Left ventricle myocardium superior (tissue), 1 donor: ENCODE measurements around the gene CBY2. TPM values are rescaled to one million over a fixed set of nuclear protein-coding genes. Genes with fewer than 3 reads are reported as not detected.

Experiments used
- ATAC-seq: fragments of 200-7000 bp; cut with Tn5 transposase; one replicate; pipeline ENCODE4 v1.9.1; 2020; ENCODE audit warnings: mild to moderate bottlenecking, moderate library complexity
- DNase-seq: peaks from one replicate; pipeline ENCODE4 v3.0.0-alpha.2; 2020
- intact Hi-C: fragments of 100-400 bp; cut with micrococcal nuclease; formaldehyde crosslinking; loops from one replicate; pipeline ENCODE4 v1.11.0; 2022
- total RNA-seq: library from RNA; stranded (reverse); fragmentation: NEBNext Ultra II Directional; extraction: Animal tissue kit (Norgen Biotek cat#: 25700); gene quantifications from one replicate; pipeline ENCODE4 v1.2.1, GENCODE V29; 2021
- donor health status: DM: no; HTN: yes; CAD: no; lungs with severe emphysema.

CBY2 gene
- total RNA-seq, 1 donor from 2014 or later: not detected

DNA sequence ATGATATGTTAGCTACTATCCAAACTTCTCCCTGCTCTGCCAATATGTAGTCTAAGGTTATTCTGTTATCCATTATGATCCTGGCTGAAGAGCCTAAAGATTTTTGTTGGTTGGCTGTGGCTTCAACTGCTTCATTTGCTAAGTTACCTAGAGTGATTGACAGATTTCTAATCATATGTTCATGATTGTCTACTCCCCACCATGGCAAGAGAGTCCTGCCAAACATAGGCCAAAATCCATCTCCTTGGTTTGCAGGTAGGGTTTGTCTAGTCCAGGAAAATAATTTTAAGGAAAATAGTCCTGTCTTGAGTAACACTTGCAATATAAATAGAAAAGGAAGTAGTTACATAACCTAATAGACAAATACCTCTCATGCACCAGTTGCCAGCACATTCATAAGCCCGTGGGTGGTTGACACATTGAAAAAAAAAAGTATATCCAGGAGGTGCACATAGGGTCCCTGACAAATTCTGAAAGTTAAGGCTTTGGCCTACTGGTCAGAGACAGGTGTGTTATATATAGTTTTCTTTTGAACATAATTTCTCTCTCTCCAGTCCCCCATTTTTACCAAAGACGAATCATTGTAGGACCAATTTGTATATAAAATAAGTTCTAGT lies 5.4 kb upstream of the CBY2 start:
- ATAC-seq (no peak), DNase-seq (no peak)
- intact Hi-C loops: no loop called here

DNA sequence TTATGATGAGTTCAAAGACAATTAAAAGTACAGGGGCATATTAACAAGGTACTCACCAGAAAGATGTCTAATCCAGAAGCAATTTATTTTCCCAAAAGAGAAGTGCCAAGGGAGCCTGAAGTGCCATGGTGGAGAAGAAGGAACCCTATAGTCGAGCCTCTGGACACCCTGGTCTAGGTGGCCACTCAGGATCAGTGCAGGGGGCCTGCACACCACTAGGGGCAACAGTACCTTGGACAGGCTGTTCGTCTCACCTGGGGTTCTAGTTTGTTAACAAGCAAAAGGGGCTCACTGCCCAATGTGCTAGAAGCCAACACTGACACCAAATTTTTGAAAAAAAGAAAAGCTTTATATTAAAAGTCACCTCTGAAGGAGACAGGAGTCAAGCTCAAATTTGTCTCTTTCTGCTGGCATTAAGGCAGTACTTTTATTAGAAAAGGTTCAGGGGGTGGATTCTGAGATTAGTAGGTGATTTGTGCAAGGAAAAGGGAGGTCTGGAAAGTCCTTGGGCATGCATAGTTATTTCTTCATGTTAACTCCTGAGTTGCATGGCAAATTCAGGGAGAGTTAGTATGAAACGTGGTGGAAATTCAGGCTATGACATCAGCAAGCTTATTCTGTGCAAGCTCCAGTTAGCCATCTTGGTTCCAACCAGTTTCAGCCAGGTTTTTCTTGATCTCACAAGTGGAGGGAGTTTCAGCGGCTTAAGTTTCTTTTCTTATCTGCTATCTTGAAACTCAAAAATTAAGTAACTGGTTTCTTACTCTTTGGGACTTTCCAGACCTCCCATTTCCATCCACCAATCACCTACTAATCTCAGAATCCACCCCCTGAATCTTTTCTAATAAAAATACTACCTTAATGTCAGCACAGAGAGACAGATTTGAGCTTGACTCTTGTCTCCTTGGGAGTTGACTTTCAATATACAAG lies 884 bp upstream of the CBY2 start:
- no peak for ATAC-seq
- DNase-seq: no peak
- intact Hi-C loops: no loop called here

DNA sequence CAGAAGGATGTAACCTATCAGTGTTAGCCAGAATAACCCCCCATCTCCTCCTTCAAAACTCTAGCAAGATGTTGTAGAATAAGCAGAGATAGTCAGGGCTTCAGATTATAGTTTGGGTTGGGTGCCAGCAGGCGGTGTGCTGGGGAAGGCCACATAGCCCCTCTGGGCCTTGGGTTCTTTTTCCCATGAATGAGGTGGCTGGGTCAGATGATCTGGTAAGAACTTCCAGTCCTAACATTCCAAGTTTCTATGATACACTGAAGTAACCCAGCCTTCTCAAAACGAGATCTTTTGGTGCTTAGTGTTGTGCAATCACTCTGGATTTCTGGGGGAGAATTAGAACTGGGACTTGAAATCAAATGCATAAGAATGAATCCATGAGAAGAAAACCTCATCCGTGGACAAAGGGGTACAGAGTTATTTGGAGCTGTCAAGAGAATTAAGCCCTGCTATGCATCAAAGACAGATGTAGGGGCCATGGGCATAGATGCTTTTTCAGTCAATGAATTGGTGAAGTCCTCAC lies 810 bp downstream of the CBY2 start:
- intact Hi-C loops: no loop called here
- ATAC-seq: no peak
- no peak for DNase-seq

DNA sequence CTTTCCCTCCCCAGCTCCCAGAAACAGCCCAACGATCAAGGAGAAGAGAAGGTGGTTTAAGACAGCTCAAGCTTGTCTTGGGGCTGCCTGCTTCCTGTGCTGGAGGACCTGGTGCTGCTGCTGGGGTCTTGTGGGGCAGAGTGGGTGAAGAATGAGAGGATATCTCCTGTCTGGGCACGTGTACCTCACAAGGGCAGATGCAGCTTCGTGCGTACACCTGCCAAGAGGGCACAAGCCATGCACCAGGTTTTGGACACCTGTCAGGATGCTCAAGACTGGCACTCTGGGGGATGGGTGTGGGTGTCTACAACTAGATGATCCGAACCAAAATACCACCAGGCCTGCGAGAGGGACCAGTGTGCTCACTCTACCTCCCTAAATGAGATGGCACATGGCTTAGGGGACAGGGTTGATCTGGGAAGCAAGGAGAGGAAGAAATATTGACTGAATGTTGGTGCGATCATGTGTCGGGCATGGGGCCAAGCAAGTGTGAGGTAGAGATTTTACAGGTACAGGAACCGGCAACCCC lies 2.2 kb downstream of the CBY2 start:
- DNase-seq: no peak
- intact Hi-C loops: no loop called here
- ATAC-seq: no peak

DNA sequence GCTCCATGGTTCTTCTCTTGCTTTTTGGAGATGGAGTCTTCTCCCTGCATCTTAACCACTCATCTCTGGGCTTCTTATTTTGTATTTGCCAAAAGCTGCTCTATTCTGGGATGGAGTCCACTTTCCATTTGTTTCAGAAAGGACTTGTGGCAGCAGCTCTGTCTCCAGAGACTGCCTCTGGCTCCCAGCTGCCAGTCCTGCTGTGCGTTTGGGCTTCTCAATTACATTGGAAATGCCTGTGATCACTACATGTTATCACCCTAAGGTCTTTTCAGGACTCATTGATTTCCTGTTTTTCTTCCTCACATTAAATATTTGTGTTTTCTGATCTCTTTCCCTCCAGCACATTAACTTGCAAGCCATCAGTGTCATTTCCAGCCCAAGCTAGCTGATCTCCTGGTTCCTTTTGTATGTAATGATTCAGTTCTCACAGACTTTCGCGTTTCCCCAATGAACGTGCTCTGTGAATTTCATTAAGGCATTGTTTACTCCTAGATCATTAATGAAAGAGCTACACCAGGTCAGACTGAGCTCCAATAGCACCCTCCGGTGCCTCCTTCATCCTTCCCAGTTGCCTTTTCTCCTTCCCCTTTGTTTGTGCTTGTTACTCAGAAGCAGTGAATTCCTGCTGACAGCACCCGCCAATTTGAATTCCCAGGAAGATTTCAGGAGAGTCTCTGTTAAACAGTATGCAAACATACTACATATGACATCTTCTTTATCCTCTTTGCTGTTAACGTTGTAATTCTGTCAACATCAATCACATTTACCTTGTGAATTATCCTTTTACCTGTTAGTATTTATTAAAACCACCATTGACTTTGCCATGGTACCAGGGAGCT lies 3.0 kb downstream of the CBY2 start:
- DNase-seq: no peak
- no peak for ATAC-seq
- intact Hi-C loops: no loop called here

DNA sequence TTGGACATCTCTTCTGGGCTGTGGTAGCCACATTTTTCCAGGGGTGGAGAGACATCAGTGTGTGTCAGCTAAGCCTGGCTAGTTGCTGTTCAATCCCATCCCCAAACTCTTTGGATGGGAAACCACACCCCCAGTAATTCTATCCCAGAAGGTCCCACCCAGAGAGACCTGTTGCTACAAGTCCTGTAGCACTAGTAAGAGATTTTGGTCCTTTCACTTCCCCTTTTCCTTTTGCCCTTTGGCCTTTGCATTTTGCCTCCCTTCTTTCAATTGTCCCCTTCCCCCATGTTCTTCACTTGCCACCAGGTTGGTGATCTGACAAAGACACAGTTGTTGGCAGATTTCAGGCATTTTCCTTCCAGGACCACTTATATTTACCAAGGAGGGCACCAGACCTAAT lies 3.8 kb downstream of the CBY2 start:
- intact Hi-C loops: no loop called here
- no peak for ATAC-seq

DNA sequence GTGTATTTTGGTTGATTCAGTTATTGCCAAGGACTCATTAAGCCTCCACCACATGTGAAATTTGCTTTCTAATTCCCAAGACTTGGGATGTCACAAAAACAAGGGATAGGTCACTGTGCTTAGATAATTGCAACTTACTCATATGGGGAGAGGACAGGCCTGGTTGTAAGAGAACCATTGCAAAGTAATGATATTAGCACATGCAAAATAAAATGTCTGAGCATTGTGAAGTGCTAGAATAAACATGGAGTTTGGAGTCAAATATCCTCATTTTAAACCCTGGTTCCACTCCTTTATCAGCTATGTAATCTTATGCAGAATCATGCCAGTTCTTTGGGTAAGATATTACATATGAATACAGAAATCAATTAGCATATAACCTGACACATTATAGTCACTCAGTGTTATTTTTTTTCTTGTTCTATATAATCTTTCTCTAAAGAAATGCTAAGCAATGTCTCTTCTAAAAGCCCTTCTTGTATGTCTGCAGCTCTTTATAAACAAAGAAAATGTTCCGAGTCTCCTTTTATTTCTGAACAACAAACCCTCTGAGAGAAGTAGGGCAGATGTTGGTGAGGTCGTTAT lies 5.5 kb downstream of the CBY2 start:
- intact Hi-C loops: no loop called here
- no peak for DNase-seq
- no peak for ATAC-seq

More for the DNA sequence above, 3.8 kb downstream of the CBY2 start:
- DNase-seq: no peak

DNA sequence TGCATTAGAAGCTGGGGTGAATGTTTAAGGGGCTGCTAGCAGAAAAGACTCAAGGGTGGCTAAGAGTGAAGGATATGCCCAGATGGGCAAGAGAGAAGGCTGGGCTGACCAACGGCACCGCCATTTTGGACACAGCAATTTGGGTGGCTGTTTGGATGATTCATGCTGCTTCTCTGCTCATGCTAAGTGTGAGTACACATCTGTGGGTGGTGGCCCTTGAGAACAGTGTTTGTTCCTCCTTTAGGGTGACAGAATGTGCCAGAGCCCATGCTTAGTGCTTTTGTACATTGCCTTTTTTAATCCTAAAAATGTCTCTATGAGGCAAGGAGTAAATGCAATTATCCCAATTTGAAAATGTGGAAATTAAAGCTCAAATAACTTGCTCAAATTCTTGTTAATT lies 9.8 kb downstream of the CBY2 start:
- ATAC-seq (no peak), DNase-seq (no peak)
- intact Hi-C loops: no loop called here

DNA sequence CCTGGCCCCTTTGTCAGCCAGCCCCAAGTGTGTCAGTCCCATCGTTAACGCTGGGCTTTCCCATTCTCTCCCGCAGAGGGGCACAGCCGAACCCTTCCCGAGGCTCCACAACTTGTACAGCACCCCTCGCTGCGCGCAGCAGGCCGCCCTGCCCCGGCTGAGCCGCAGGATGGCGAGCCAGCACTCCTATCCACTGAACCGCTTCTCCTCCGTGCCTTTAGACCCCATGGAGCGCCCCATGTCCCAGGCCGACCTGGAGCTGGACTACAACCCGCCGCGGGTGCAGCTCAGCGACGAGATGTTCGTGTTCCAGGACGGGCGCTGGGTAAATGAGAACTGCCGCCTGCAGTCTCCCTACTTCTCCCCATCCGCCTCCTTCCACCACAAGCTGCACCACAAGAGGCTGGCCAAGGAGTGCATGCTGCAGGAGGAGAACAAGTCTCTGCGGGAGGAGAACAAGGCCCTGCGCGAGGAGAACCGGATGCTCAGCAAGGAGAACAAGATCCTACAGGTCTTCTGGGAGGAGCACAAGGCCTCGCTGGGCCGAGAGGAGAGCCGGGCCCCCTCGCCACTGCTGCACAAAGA lies 11.1 kb downstream of the CBY2 start:
- intact Hi-C loops: no loop called here
- no peak for ATAC-seq

DNA sequence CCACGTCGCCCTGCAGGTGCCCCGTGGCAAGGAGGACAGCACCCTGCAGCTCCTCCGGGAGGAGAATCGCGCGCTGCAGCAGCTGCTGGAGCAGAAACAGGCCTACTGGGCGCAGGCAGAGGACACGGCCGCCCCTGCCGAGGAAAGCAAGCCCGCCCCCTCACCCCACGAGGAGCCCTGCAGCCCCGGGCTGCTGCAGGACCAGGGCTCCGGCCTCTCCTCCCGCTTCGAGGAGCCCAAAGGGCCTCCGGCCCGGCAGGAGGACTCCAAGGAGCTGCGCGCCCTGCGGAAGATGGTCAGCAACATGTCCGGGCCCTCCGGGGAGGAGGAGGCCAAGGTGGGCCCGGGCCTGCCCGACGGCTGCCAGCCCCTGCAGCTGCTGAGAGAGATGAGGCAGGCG lies 11.6 kb downstream of the CBY2 start:
- no peak for ATAC-seq
- DNase-seq: no peak
- intact Hi-C loops: no loop called here

More for the DNA sequence above, 11.1 kb downstream of the CBY2 start:
- no peak for DNase-seq

DNA sequence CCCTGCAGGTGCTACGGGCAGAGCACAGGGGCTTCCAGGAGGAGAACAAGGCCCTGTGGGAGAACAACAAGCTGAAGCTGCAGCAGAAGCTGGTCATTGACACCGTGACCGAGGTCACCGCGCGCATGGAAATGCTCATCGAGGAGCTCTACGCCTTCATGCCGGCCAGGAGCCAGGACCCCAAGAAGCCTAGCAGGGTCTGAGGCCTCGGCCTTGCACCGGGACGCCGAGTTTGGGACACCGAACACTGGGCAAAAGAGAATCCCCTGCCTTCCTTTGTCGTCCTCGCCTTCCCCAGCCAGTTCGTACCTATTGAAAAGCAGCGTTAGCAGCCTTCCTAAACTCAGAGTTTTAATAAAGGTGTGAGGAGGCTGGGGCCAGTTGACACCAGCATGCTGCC lies 12.1 kb downstream of the CBY2 start:
- DNase-seq: no peak
- intact Hi-C loops: no loop called here
- no peak for ATAC-seq

DNA sequence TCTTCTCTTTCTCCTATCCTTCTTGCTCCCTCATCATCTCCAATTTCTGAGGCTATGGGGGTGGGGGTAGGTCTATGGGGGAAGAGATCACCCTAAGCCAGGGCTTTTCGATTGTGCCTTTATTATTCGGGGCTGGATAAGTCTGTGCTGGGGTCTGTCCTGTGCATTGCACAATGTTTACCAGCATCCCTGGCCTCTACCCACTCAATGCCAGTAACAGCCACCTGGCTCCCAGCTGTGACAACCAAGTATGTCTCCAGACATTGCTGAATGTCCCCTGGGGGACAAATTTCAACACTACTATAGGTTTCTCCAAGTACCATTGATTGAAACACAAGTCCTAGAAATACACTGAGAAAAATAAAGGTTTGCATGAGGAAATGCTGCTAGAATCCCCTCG lies 13.2 kb downstream of the CBY2 start:
- ATAC-seq (no peak), DNase-seq (no peak)
- intact Hi-C loops: no loop called here

DNA sequence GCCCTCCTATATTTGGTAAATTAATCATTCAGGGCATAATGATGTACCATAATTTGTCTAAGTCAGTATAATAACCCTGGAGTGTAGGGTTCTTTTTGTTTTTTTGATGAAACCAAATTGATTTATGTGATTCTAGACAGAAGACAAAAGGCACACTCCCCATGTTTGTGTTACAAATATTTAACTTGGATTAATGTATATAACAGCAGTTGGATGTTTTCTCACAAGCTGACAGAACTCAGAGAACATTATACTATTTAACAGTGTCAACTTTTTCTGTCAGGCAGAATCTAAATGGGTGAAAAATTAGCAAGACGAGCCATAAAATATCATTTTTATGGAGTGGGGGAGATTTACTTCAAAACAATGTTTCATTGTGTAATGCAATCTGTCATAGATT lies 15.2 kb downstream of the CBY2 start:
- intact Hi-C loops: no loop called here
- DNase-seq: no peak
- no peak for ATAC-seq

DNA sequence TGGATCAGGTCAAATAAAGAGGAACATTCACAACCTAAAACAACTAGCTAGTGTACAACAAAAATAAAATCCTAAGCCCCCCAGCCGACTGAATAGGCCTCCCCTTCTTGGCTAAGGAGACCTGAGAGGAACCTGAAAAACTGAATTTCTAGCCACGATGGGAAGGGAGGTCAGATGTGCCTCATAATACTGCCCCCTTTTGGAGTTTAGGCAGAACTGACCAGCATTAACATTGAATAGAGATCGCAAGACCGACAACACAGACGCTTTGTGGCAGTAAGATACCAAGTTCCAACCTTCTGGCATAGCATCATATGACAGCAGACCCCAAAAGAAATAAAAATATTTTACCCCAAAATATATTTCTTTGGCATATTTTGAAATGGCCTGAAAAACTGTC lies 15.9 kb downstream of the CBY2 start:
- intact Hi-C loops: no loop called here
- DNase-seq (no peak), ATAC-seq (no peak)

DNA sequence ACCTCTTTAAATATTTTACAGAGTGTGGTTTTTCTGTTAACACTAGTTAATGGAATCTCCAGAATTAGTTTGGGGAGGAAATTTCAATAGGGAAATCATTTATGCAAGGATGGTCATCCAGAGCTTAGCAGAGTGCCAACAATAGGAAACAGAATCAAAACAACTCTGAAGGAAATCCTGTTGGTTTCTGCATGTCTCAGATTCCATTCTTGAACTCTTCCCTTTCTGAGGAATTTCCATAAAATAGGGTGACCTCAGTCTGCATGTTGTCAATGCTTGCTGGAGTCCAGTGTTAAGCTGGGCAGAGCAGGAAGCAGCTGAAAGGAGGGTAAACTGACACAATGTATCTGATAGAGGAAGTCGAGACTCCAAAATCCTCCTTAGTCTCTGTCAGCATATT lies 16.9 kb downstream of the CBY2 start:
- ATAC-seq (no peak), DNase-seq (no peak)
- intact Hi-C loops: no loop called here

DNA sequence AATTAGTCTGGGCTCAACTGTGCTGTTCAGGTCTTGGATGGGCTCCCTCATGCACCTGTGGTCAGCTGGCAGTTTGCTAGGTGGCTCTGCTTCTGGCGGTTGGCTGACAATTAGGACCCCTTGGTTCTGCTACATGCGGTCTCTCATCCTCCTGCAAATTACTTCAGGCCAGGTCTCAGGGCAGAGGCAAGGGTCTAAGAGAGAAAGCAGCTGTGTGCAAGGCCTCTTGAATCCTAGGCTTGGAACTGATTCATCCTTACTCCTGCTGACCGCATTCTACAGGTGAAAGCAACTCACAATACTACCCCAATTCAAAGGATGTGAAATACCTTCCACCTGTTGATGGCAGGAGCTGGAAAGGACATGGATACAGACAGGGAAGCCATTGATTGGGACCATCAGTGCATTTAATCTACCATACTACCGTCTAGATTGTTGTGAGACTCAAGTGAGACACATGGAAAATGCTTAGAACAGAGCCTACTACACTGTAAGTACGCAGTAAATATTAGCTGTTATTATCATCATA lies 19.1 kb downstream of the CBY2 start:
- DNase-seq: no peak
- ATAC-seq: no peak
- intact Hi-C loops: no loop called here

DNA sequence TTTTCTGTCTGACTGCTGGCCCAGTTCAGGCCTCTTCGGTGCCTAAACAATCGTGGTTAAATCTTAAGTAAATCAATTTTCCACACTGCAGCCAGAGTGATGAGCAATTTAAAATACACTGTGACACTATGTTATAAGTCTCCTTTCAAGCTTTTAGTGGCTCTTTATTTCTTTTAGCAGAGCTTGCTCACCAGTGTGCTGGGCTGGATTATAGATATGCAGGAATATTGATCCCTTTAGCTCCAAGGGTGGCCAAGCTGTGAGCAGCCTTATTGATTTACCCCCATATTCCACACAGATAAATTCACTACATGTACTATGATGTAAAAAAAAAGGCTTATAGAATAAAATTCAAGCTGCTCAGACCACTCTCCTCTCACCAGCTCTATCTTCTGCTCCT lies 21.7 kb downstream of the CBY2 start:
- ATAC-seq (no peak), DNase-seq (no peak)
- intact Hi-C loops: no loop called here

DNA sequence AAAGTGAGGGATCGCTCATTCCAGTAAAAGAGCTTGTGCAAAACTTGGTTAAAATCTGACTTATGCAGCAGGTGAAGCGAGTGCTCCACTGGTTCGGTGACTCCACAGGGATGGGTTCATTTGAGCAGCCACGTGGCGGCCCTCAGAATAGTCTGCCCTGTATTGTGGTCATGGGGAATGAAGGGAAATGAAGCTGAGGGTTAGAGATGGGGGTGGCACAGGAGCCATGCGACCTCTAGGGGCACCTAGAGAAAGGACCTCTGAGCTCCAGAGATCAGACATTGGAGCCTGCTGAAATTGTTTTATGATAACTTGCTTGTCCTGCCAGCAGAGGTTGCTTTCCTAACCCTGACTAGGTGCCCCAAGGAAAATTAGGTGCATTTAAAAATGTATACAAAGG lies 26.6 kb downstream of the CBY2 start:
- intact Hi-C loops: no loop called here
- ATAC-seq (no peak), DNase-seq (no peak)

DNA sequence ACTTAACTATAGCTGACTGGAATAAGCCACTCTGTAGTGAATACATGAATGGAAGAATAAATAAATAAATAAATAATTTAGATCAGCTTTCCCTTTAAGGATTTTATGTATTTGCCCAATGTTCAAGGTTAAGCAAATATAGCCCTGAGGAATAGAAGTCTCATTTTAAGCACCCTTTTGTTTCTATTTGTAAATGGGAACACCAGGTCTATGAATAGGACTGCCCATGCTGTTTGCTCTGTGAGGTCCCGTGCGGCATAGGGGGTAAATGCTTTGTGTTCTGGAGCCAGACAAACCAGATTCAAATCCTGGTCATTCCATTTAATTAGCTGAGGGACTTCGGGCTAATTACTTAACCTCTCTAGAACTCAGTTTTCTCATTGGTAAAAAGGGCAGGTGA lies 29.3 kb downstream of the CBY2 start:
- DNase-seq: no peak
- intact Hi-C loops: no loop called here
- no peak for ATAC-seq
